SU-DHL-6 (cell line): ENCODE data around the gene TMEM214.

Experiments
- EZH2phosphoT487 ChIP-seq: fragments of 200-600 bp; sonication (generic), shearing (Covaris generic); conservative IDR thresholded peaks from 2 replicates; pipeline ENCODE4 v1.6.1; 2018; ENCODE audit warnings: mild to moderate bottlenecking, antibody characterized with exemption, low read length, moderate library complexity, mixed read lengths
- TF ChIP-seq, protein P1 (sequence below): fragments of 200-600 bp; sonication (generic); IDR thresholded peaks from one replicate; pipeline ENCODE4 v1.5.1; 2017; ENCODE audit warnings: antibody characterized with exemption, mild to moderate bottlenecking, low read length, moderate library complexity; ENCODE audit not compliant: insufficient read depth, poor library complexity, severe bottlenecking

DNA sequence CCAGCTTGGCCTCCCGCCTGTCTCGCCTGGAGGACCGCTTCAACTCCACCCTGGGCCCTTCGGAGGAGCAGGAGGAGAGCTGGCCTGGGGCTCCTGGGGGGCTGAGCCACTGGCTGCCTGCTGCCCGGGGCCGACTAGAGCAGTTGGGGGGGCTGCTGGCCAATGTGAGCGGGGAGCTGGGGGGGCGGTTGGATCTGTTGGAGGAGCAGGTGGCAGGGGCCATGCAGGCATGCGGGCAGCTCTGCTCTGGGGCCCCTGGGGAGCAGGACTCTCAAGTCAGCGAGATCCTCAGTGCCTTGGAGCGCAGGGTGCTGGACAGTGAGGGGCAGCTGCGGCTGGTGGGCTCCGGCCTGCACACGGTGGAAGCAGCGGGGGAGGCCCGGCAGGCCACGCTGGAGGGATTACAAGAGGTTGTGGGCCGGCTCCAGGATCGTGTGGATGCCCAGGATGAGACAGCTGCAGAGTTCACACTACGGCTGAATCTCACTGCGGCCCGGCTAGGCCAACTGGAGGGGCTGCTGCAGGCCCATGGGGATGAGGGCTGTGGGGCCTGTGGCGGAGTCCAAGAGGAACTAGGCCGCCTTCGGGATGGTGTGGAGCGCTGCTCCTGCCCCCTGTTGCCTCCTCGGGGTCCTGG lies 50.1 kb downstream of the TMEM214 start:
- TF ChIP-seq, protein P1, sequence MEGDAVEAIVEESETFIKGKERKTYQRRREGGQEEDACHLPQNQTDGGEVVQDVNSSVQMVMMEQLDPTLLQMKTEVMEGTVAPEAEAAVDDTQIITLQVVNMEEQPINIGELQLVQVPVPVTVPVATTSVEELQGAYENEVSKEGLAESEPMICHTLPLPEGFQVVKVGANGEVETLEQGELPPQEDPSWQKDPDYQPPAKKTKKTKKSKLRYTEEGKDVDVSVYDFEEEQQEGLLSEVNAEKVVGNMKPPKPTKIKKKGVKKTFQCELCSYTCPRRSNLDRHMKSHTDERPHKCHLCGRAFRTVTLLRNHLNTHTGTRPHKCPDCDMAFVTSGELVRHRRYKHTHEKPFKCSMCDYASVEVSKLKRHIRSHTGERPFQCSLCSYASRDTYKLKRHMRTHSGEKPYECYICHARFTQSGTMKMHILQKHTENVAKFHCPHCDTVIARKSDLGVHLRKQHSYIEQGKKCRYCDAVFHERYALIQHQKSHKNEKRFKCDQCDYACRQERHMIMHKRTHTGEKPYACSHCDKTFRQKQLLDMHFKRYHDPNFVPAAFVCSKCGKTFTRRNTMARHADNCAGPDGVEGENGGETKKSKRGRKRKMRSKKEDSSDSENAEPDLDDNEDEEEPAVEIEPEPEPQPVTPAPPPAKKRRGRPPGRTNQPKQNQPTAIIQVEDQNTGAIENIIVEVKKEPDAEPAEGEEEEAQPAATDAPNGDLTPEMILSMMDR = no peak
- no peak for TF ChIP-seq EZH2phosphoT487
